H1 (cell line): Measurements from ENCODE around the gene RAN. TPM values are rescaled to one million over a fixed set of nuclear protein-coding genes. Genes with fewer than 3 reads are reported as not detected.
A peak's percentile ranks its signal among the peaks of the same experiment; 100 is the strongest.

Source experiments
- ATF3 ChIP-seq: IDR thresholded peaks from 2 replicates; pipeline ENCODE4 v1.6.1; 2011; ENCODE audit warnings: low read depth, mild to moderate bottlenecking, low read length; ENCODE audit not compliant: insufficient read depth
- BRCA1 ChIP-seq: IDR thresholded peaks from 2 replicates; pipeline ENCODE4 v1.6.1; 2012; ENCODE audit warnings: low read depth, low read length, improper control_type of control experiment
- CBX5 ChIP-seq: fragments of 300-800, 300-1000 bp; sonication (generic); IDR thresholded peaks from 2 replicates; pipeline ENCODE4 v1.7.1; 2016; ENCODE audit warnings: antibody characterized with exemption, low read length, low read depth
- CREB1 ChIP-seq: IDR thresholded peaks from 2 replicates; pipeline ENCODE4 v1.6.1; 2012; ENCODE audit warnings: inconsistent platforms
- E2F6 ChIP-seq: IDR thresholded peaks from 2 replicates; pipeline ENCODE4 v1.6.1; 2012; ENCODE audit warnings: inconsistent platforms
- EGR1 ChIP-seq: IDR thresholded peaks from 2 replicates; pipeline ENCODE4 v1.6.1; 2011; ENCODE audit warnings: low read depth, low read length, borderline replicate concordance
- FOSL1 ChIP-seq: IDR thresholded peaks from 2 replicates; pipeline ENCODE4 v1.6.1; 2011; ENCODE audit warnings: mild to moderate bottlenecking, low read depth, low read length, moderate library complexity; ENCODE audit not compliant: insufficient read depth
- GABPA ChIP-seq: IDR thresholded peaks from 2 replicates; pipeline ENCODE4 v1.6.1; 2011; ENCODE audit warnings: mild to moderate bottlenecking, low read length, moderate library complexity, borderline replicate concordance; ENCODE audit not compliant: insufficient read depth
- JUND ChIP-seq: IDR thresholded peaks from 2 replicates; pipeline ENCODE4 v1.6.1; 2011; ENCODE audit warnings: mild to moderate bottlenecking, improper control_type of control experiment, low read length
- KDM1A ChIP-seq: fragments of 200-600, 300-600 bp; sonication (generic); IDR thresholded peaks from 2 replicates; pipeline ENCODE4 v1.7.1; 2016; ENCODE audit warnings: mild to moderate bottlenecking, low read length, borderline replicate concordance
- NANOG ChIP-seq: IDR thresholded peaks from 2 replicates; pipeline ENCODE4 v1.6.1; 2011; ENCODE audit warnings: low read length, low read depth, mild to moderate bottlenecking, inconsistent platforms; ENCODE audit not compliant: insufficient read depth, poor library complexity, severe bottlenecking
- RFX5 ChIP-seq: IDR thresholded peaks from 2 replicates; pipeline ENCODE4 v1.6.1; 2011; ENCODE audit warnings: low read depth, low read length, improper control_type of control experiment, borderline replicate concordance
- RNF2 ChIP-seq: fragments of 200-900, 300-1000 bp; sonication (generic); IDR thresholded peaks from 2 replicates; pipeline ENCODE4 v1.7.1; 2016; ENCODE audit warnings: borderline replicate concordance, low read depth, mild to moderate bottlenecking, antibody characterized with exemption, low read length; ENCODE audit not compliant: poor library complexity, severe bottlenecking; ENCODE audit errors: missing control alignments
- SAP30 ChIP-seq: fragments of 300-600 bp; sonication (generic); IDR thresholded peaks from 2 replicates; pipeline ENCODE4 v1.7.1; 2012; ENCODE audit warnings: low read length, moderate library complexity, mild to moderate bottlenecking, inconsistent platforms; ENCODE audit not compliant: insufficient read depth, insufficient replicate concordance
- SIN3A ChIP-seq, 2 experiments: IDR thresholded peaks in 1 of 2; conservative IDR thresholded peaks in 1 of 2; 2 replicates each; pipeline ENCODE4 v1.6.1; 2011 to 2012; ENCODE audit warnings: low read length in 2 of 2, improper control_type of control experiment in 1 of 2, low read depth in 1 of 2, mild to moderate bottlenecking in 1 of 2
- TAF1 ChIP-seq: IDR thresholded peaks from 2 replicates; pipeline ENCODE4 v1.6.1; 2011; ENCODE audit warnings: mild to moderate bottlenecking, low read depth, low read length
- TEAD4 ChIP-seq: IDR thresholded peaks from 2 replicates; pipeline ENCODE4 v1.6.1; 2012; ENCODE audit warnings: low read depth, low read length, inconsistent platforms, mixed read lengths
- USF2 ChIP-seq: IDR thresholded peaks from 2 replicates; pipeline ENCODE4 v1.6.1; 2011; ENCODE audit warnings: low read length, improper control_type of control experiment
- ZNF274 ChIP-seq: IDR thresholded peaks from 2 replicates; pipeline ENCODE4 v1.7.0; 2012; ENCODE audit warnings: low read length, borderline replicate concordance; ENCODE audit errors: extremely low read depth
- polyA plus RNA-seq, 7 experiments: library from polyadenylated mRNA; depleted of rRNA in 3 of 7; stranded (reverse) in 5 of 7; unstranded in 2 of 7; fragments of >200 nt in 5 of 7; fragments of 200-250 nt in 2 of 7; gene quantifications; 1 replicate in 5 of 7; 2 replicates in 1 of 7; 4 replicates in 1 of 7; pipeline versions ENCODE4 v1.2.1 to v1.2.3, GENCODE V29; 2011 to 2013; ENCODE audit warnings: missing spikeins in 2 of 7, mixed read lengths in 2 of 7
- total RNA-seq: library from RNA; stranded (reverse); fragmentation: NEBNext Ultra II Directional; extraction: Animal tissue kit (Norgen Biotek cat#: 25700); gene quantifications from 2 replicates; pipeline ENCODE4 v1.2.1, GENCODE V29; 2021

Gene RAN
- total and polyA plus RNA-seq, 2 of the 8 experiments (the other 6 are each of a cell fraction or from before 2014, with no cell fraction given), result 2,064 to 2,203 TPM

GRCh38 chr12:130826151-130826801 lies 45.6 kb upstream of the RAN start (continued):
- TF ChIP-seq FOSL1 (peak; percentile 34; the same call in 1 of the 2 replicates), BRCA1 (no peak), RNF2 (no peak), NANOG (no peak), USF2 (peak; percentile 73), TEAD4 (0 out of 2 replicates have a peak, but pooled peaks have one; percentile 15), ZNF274 (no peak), KDM1A (no peak), JUND (0 out of 2 replicates have a peak, but pooled peaks have one; percentile 19), CBX5 (no peak), SIN3A (conservative IDR thresholded peaks at IDR 0.05 in 1 of 2, IDR thresholded peaks at IDR 0.05 in 1 of 2; ENCODE audit: low read depth in 1 of 2, low read length in 2 of 2) (no peak), E2F6 (peak; percentile 99), ATF3 (peak; percentile 62; the same call in 1 of the 2 replicates), EGR1 (peak; percentile 59; the same call in 1 of the 2 replicates), RFX5 (0 out of 2 replicates have a peak, but pooled peaks have one; percentile 12), SAP30 (no peak), GABPA (peak; percentile 48; the same call in 1 of the 2 replicates), TAF1 (no peak), CREB1 (0 out of 2 replicates have a peak, but pooled peaks have one; percentile 57)
- TF ChIP-seq, all 59 proteins: peak for 18
